SK-N-SH (cell line): ENCODE results near the gene TIAM1. TPM values are rescaled to one million over a fixed set of nuclear protein-coding genes. Genes with fewer than 3 reads are reported as not detected.

ENCODE experiments used
- CTCF ChIA-PET: fragments of 300-600, 350-600 bp; formaldehyde crosslinking; extraction: SDS; loops from one replicate; lab custom pipeline; 2021; lab: Yijun Ruan, JAX
- POLR2A ChIA-PET: fragments of 350-600 bp; sonication (Branson Sonifier 250); formaldehyde crosslinking; extraction: SDS; loops from one replicate; lab custom pipeline; 2020; ENCODE audit warnings: antibody characterized with exemption, inconsistent platforms; lab: Yijun Ruan, JAX
- DNase-seq: peaks from one replicate; pipeline ENCODE4 v3.0.0; 2012
- H2AFZ ChIP-seq: fragments of 200-600 bp; sonication (generic); 2 replicates; pipeline ENCODE4 v1.8.1; 2016; ENCODE audit warnings: antibody characterized with exemption, mild to moderate bottlenecking, low read depth
- H3F3A ChIP-seq: fragments of 200-600 bp; sonication (generic); replicated peaks from 2 replicates; pipeline ENCODE3; 2016; ENCODE audit warnings: antibody characterized with exemption, mild to moderate bottlenecking; ENCODE audit not compliant: insufficient read depth
- H3K27ac ChIP-seq, 2 experiments: fragments of 200-500 bp in 1 of 2; fragments of 200-600 bp in 1 of 2; sonication (Bioruptor generic) in 1 of 2; sonication (generic), shearing (Covaris generic) in 1 of 2; 2 replicates each; pipeline versions ENCODE4 v1.5.1 to v1.6.1; 2014 to 2016; ENCODE audit warnings: low read depth in 2 of 2, inconsistent platforms in 1 of 2, low read length in 1 of 2, mild to moderate bottlenecking in 1 of 2, mixed read lengths in 1 of 2
- H3K27me3 ChIP-seq: fragments of 200-600 bp; sonication (generic), shearing (Covaris generic); 2 replicates; pipeline ENCODE4 v1.6.1; 2016; ENCODE audit warnings: mixed run types; ENCODE audit not compliant: insufficient read depth
- H3K36me3 ChIP-seq, 2 experiments: fragments of 200-500 bp in 1 of 2; fragments of 200-600 bp in 1 of 2; sonication (Bioruptor generic) in 1 of 2; sonication (generic) in 1 of 2; replicated peaks in 1 of 2; 2 replicates each; pipeline versions ENCODE3 to v1.5.1; 2014 to 2016; ENCODE audit warnings: low read length in 1 of 2, mild to moderate bottlenecking in 1 of 2; ENCODE audit not compliant: insufficient read depth in 2 of 2, control insufficient read depth in 1 of 2
- H3K4me1 ChIP-seq, 2 experiments: fragments of 200-500 bp in 1 of 2; fragments of 200-600 bp in 1 of 2; sonication (Bioruptor generic) in 1 of 2; sonication (generic), shearing (Covaris generic) in 1 of 2; 2 replicates each; pipeline versions ENCODE4 v1.5.1 to v1.6.1; 2014 to 2016; ENCODE audit warnings: low read depth in 1 of 2, low read length in 1 of 2, mixed run types in 1 of 2; ENCODE audit not compliant: insufficient read depth in 2 of 2, control insufficient read depth in 1 of 2
- H3K4me2 ChIP-seq: fragments of 200-600 bp; sonication (generic), shearing (Covaris generic); 2 replicates; pipeline ENCODE4 v1.6.1; 2017; ENCODE audit warnings: mixed run types
- H3K4me3 ChIP-seq, 2 experiments: fragments of 200-500 bp in 1 of 2; fragments of 200-600 bp in 1 of 2; sonication (Bioruptor generic) in 1 of 2; sonication (generic), shearing (Covaris generic) in 1 of 2; 2 replicates each; pipeline versions ENCODE4 v1.5.1 to v1.8.1; 2014 to 2016; ENCODE audit warnings: low read depth in 2 of 2, inconsistent platforms in 1 of 2, low read length in 1 of 2, mild to moderate bottlenecking in 1 of 2, mixed read lengths in 1 of 2, moderate library complexity in 1 of 2
- H3K79me2 ChIP-seq: fragments of 200-600 bp; sonication (generic); 2 replicates; pipeline ENCODE4 v1.8.1; 2017; ENCODE audit warnings: mild to moderate bottlenecking; ENCODE audit not compliant: insufficient read depth
- H3K9ac ChIP-seq: fragments of 200-600 bp; sonication (generic); 2 replicates; pipeline ENCODE4 v1.6.1; 2017; ENCODE audit warnings: mixed run types
- H3K9me2 ChIP-seq: fragments of 200-600 bp; sonication (generic); 2 replicates; pipeline ENCODE4 v1.6.1; 2017; ENCODE audit warnings: mixed run types
- H3K9me3 ChIP-seq: fragments of 200-600 bp; sonication (generic); 2 replicates; pipeline ENCODE4 v1.6.1; 2017; ENCODE audit warnings: mixed run types, mild to moderate bottlenecking, moderate library complexity
- H4K20me1 ChIP-seq: fragments of 200-600 bp; sonication (generic); 2 replicates; pipeline ENCODE4 v1.6.1; 2017; ENCODE audit warnings: mild to moderate bottlenecking, mixed run types; ENCODE audit not compliant: insufficient read depth
- EP300 ChIP-seq, 2 experiments: IDR thresholded peaks; 2 replicates each; pipeline versions ENCODE4 v1.4.0 to v1.6.1; 2012; ENCODE audit warnings: borderline replicate concordance in 1 of 2, low read depth in 1 of 2, low read length in 1 of 2
- FOSL2 ChIP-seq: IDR thresholded peaks from 2 replicates; pipeline ENCODE4 v1.4.0; 2012; ENCODE audit warnings: low read depth, mild to moderate bottlenecking, moderate library complexity, borderline replicate concordance
- GATA2 ChIP-seq: sonication (generic); formaldehyde crosslinking; IDR thresholded peaks from 2 replicates; pipeline ENCODE4 v1.5.0; 2020; ENCODE audit warnings: mild to moderate bottlenecking, missing genetic modification reagents
- MEF2A ChIP-seq: IDR thresholded peaks from 2 replicates; pipeline ENCODE4 v1.4.0; 2012; ENCODE audit warnings: low read depth, borderline replicate concordance
- NFIC ChIP-seq: IDR thresholded peaks from 2 replicates; pipeline ENCODE4 v1.4.0; 2012; ENCODE audit warnings: borderline replicate concordance
- NRF1 ChIP-seq: IDR thresholded peaks from 2 replicates; pipeline ENCODE4 v1.6.1; 2012; ENCODE audit warnings: low read depth, mild to moderate bottlenecking, low read length
- POLR2AphosphoS5 ChIP-seq: IDR thresholded peaks from 2 replicates; pipeline ENCODE4 v1.6.1; 2012; ENCODE audit warnings: low read depth, low read length
- RAD21 ChIP-seq: IDR thresholded peaks from 2 replicates; pipeline ENCODE4 v1.6.1; 2012; ENCODE audit warnings: mild to moderate bottlenecking, low read length
- RCOR1 ChIP-seq: fragments of 150-350 bp; IDR thresholded peaks from 2 replicates; pipeline ENCODE4 v1.6.1; 2017; ENCODE audit warnings: antibody characterized with exemption, low read length
- RFX5 ChIP-seq: IDR thresholded peaks from 2 replicates; pipeline ENCODE4 v1.6.1; 2012; ENCODE audit warnings: mild to moderate bottlenecking, improper control_type of control experiment, low read length
- SIN3A ChIP-seq: IDR thresholded peaks from 2 replicates; pipeline ENCODE4 v1.6.1; 2012; ENCODE audit warnings: low read depth, mild to moderate bottlenecking, low read length, moderate library complexity, borderline replicate concordance
- TAF1 ChIP-seq: IDR thresholded peaks from 2 replicates; pipeline ENCODE4 v1.6.1; 2012; ENCODE audit warnings: low read depth, mild to moderate bottlenecking, low read length, moderate library complexity, borderline replicate concordance
- TCF12 ChIP-seq: IDR thresholded peaks from 2 replicates; pipeline ENCODE4 v1.4.0; 2012
- YY1 ChIP-seq: IDR thresholded peaks from 2 replicates; pipeline ENCODE4 v1.4.0; 2012; ENCODE audit warnings: low read depth, mild to moderate bottlenecking
- WGBS: methylation state at CpG from one replicate; pipeline ENCODE4 v1.1.6; 2017; ENCODE audit warnings: low lambda C conversion rate; 5-methylcytosine and 5-hydroxymethylcytosine counted together
- polyA plus RNA-seq, 3 experiments: library from polyadenylated mRNA; depleted of rRNA; stranded (reverse); fragments of >200 nt; gene quantifications; 2 replicates each; pipeline ENCODE4 v1.2.3, GENCODE V29; 2012
- TF ChIP-seq, protein P1 (sequence below): fragments of 200-600 bp; sonication (generic); IDR thresholded peaks from 2 replicates; pipeline ENCODE4 v1.6.1; 2017; ENCODE audit warnings: antibody characterized with exemption, mild to moderate bottlenecking, moderate library complexity
- TF ChIP-seq, protein P2 (sequence below): IDR thresholded peaks from 2 replicates; pipeline ENCODE4 v1.4.0; 2012; ENCODE audit warnings: low read depth, borderline replicate concordance

The TIAM1 gene
- polyA plus RNA-seq, 1 of the 3 experiments (the other 2 are of a cell fraction): 1.7 TPM

DNA sequence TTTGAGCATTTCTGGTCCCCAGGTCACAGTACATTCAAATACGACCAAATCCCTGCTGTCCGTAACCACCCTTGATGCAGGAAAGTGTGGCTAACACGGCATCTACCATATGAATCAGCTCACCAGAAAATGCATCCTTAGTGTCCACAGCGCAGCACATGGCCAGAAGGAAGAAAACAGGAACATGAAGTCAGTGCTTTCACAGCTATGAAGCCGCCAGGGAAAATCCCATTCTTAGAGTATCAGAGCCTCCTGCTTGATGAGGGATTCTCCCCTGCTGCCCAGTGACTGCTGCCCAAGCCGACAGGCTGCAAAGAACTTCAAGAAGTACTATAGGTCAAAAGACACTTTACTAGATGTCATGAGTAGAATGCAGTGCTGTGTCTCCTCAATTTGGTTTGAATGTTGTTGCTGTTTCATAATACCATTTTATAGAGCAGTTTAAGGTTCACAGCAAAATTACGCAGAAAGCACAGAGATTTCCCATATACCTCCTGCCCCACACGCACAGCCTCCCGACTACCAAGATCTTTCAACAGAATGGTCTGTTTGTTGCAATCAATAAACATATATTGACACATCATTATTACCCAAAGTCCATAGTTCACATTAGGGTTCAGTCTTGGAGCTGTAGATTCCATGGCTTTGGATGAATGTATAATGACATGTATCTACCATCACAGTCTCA, 14.5 kb downstream of the TIAM1 start:
- H3K36me3 ChIP-seq: no peaks in the 10 kb centered on the region
- H3K79me2 ChIP-seq: no peaks in the 10 kb centered on the region
- DNase-seq: no peak
- no peak overlapping the region for H3K4me2 ChIP-seq
- no peak overlapping the region for H3K27ac ChIP-seq
- no peak overlapping the region for H3K9ac ChIP-seq
- H3K9me2 ChIP-seq: no peaks in the 10 kb centered on the region
- ChIA-PET CTCF (no interaction called here), POLR2A (no interaction called here)
- no peak for TF ChIP-seq FOSL2
- no peak for TF ChIP-seq TCF12
- TF ChIP-seq RAD21: no peak
- no peak for TF ChIP-seq GATA2 (CRISPR knock-in tag)
- TF ChIP-seq TAF1: no peak
- H3K4me1 ChIP-seq: peaks cover 0 to under 1% of the 10 kb centered on the region in 2 experiments; a peak in 1 of 4 replicates
- H3K27me3 ChIP-seq: no peaks in the 10 kb centered on the region
- H2AFZ ChIP-seq: no peak overlapping the region
- H4K20me1 ChIP-seq: no peaks in the 10 kb centered on the region
- no peak overlapping the region for H3K4me3 ChIP-seq
- no peaks in the 10 kb centered on the region for H3F3A ChIP-seq
- WGBS: 84% methylated on average over 8 of the region's 9 CpGs
- H3K9me3 ChIP-seq: no peaks in the 10 kb centered on the region

DNA sequence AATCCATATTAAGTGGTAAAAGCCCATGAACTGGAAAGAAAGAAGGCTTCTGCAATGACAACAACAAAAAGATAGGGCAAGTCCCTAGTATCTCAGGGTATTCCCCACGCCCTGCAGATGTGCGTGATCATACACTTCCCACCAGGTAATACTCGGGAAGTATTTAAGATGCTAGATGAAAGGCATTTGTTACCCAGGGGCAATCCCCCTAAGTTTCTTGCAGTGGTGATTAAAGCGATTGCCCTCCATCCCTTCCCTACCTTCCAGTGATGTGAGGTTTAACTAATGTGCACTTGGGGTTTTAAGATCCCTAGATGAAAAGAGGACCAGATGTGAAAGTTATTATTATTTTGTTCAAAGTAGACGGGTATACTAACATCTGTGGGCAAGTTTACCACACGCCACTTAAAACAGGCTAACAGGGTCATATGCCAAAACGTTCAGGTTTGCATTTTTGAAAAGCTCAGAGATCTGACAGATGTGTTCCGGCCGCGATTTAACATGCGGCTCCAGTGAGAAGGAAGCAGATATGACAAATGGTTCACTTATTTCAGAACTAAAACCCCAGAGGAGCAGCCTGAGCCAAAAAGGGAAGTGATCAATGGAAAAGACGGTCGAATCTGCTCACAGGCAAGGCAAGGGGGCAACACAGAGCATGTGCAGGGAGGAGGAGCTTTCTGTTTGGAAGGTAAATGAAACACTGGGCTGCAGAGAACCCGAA, 17.4 kb downstream of the TIAM1 start:
- ChIA-PET POLR2A (interaction anchor here (0.6 kb wide), 1 partner anchor 640 kb away, joined by 3 read pairs; no protein-coding TSS in a partner anchor), CTCF (no interaction called here)
- H3K4me1 ChIP-seq: no peaks in the 10 kb centered on the region
- no peak overlapping the region for H3K27ac ChIP-seq
- no peaks in the 10 kb centered on the region for H3K9me2 ChIP-seq
- no peak overlapping the region for H2AFZ ChIP-seq
- H3K36me3 ChIP-seq: no peaks in the 10 kb centered on the region
- H4K20me1 ChIP-seq: no peaks in the 10 kb centered on the region
- 67% methylated on average over 14 of the region's 14 CpGs for WGBS
- H3K79me2 ChIP-seq: no peaks in the 10 kb centered on the region
- no peak overlapping the region for H3K9ac ChIP-seq
- no peaks in the 10 kb centered on the region for H3K27me3 ChIP-seq
- TF ChIP-seq MEF2A (no peak), YY1 (no peak), NRF1 (no peak), POLR2AphosphoS5 (no peak), SIN3A (no peak), EP300 (IDR thresholded peaks at IDR 0.05; ENCODE audit: borderline replicate concordance in 1 of 2, low read depth in 1 of 2, low read length in 1 of 2) (no peak), NFIC (no peak), RFX5 (no peak), RCOR1 (no peak)
- TF ChIP-seq, protein P1, sequence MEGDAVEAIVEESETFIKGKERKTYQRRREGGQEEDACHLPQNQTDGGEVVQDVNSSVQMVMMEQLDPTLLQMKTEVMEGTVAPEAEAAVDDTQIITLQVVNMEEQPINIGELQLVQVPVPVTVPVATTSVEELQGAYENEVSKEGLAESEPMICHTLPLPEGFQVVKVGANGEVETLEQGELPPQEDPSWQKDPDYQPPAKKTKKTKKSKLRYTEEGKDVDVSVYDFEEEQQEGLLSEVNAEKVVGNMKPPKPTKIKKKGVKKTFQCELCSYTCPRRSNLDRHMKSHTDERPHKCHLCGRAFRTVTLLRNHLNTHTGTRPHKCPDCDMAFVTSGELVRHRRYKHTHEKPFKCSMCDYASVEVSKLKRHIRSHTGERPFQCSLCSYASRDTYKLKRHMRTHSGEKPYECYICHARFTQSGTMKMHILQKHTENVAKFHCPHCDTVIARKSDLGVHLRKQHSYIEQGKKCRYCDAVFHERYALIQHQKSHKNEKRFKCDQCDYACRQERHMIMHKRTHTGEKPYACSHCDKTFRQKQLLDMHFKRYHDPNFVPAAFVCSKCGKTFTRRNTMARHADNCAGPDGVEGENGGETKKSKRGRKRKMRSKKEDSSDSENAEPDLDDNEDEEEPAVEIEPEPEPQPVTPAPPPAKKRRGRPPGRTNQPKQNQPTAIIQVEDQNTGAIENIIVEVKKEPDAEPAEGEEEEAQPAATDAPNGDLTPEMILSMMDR: no peak
- TF ChIP-seq, protein P2, sequence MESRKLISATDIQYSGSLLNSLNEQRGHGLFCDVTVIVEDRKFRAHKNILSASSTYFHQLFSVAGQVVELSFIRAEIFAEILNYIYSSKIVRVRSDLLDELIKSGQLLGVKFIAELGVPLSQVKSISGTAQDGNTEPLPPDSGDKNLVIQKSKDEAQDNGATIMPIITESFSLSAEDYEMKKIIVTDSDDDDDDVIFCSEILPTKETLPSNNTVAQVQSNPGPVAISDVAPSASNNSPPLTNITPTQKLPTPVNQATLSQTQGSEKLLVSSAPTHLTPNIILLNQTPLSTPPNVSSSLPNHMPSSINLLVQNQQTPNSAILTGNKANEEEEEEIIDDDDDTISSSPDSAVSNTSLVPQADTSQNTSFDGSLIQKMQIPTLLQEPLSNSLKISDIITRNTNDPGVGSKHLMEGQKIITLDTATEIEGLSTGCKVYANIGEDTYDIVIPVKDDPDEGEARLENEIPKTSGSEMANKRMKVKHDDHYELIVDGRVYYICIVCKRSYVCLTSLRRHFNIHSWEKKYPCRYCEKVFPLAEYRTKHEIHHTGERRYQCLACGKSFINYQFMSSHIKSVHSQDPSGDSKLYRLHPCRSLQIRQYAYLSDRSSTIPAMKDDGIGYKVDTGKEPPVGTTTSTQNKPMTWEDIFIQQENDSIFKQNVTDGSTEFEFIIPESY: no peak
- DNase-seq: no peak
- no peak overlapping the region for H3K4me2 ChIP-seq
- no peak overlapping the region for H3K4me3 ChIP-seq
- H3K9me3 ChIP-seq: no peaks in the 10 kb centered on the region
- H3F3A ChIP-seq: no peaks in the 10 kb centered on the region
